Esophagus muscularis mucosa (tissue), 4 donors: ENCODE measurements around the gene NID1. TPM values are rescaled to one million over a fixed set of nuclear protein-coding genes. Genes with fewer than 3 reads are reported as not detected.

ENCODE experiments used
- DNase-seq: peaks from one replicate; pipeline ENCODE4 v3.0.0-alpha.2; 2017; ENCODE audit errors: extremely low spot score
- H3K27ac ChIP-seq, 4 donors: fragments of 200-600 bp; sonication (generic); replicated peaks in 1 of 4; 1 replicate in 3 of 4; 2 replicates in 1 of 4; pipeline ENCODE4 v1.5.1; 2016 to 2019; ENCODE audit warnings: mild to moderate bottlenecking in 1 of 4
- H3K27me3 ChIP-seq, 4 donors: fragments of 200-600 bp; sonication (generic); one replicate each; pipeline versions ENCODE4 v1.5.1 to v1.6.0; 2016 to 2019
- H3K36me3 ChIP-seq, 4 donors: fragments of 200-600 bp; sonication (generic); one replicate each; pipeline ENCODE4 v1.5.1; 2016 to 2019
- H3K4me1 ChIP-seq, 4 donors: fragments of 200-600 bp; sonication (generic); one replicate each; pipeline ENCODE4 v1.5.1; 2016 to 2019
- H3K4me3 ChIP-seq, 4 donors: fragments of 200-600 bp; sonication (generic); 1 replicate in 2 of 4; 2 replicates in 2 of 4; pipeline ENCODE4 v1.5.1; 2016 to 2019; ENCODE audit warnings: mild to moderate bottlenecking in 4 of 4, moderate library complexity in 1 of 4
- H3K9me3 ChIP-seq, 4 donors: fragments of 200-600 bp; sonication (generic); 1 replicate in 3 of 4; 2 replicates in 1 of 4; pipeline ENCODE4 v1.5.1; 2016 to 2019
- EP300 ChIP-seq: sonication (generic); formaldehyde crosslinking; IDR thresholded peaks from one replicate; pipeline ENCODE4 v1.6.1; 2017; ENCODE audit warnings: antibody characterized with exemption
- POLR2A ChIP-seq: fragments of 450-650 bp; IDR thresholded peaks from one replicate; pipeline ENCODE4 v1.6.1; 2017; ENCODE audit warnings: antibody characterized with exemption, moderate library complexity, mild to moderate bottlenecking, low read depth
- POLR2AphosphoS5 ChIP-seq, 2 donors: sonication (generic); formaldehyde crosslinking; IDR thresholded peaks; one replicate each; pipeline ENCODE4 v1.6.1; 2017; ENCODE audit warnings: antibody characterized with exemption in 2 of 2
- WGBS: methylation state at CpG from one replicate; pipeline ENCODE4 v1.1.5; 2018; 5-methylcytosine and 5-hydroxymethylcytosine counted together
- intact Hi-C: fragments of 100-400 bp; cut with DNase I; formaldehyde crosslinking; loops from one replicate; pipeline ENCODE4 v1.15.1; 2023
- total RNA-seq, 4 donors: library from RNA; depleted of rRNA; stranded (reverse); fragments of >200 nt; gene quantifications; one replicate each; pipeline versions ENCODE4 v1.1.0 to v1.2.1, GENCODE V29; 2016
- TF ChIP-seq, protein P1 (sequence below), 3 experiments: fragments of 200-600 bp in 2 of 3; fragments of 450-650 bp in 1 of 3; sonication (generic) in 2 of 3; IDR thresholded peaks; one replicate each; pipeline ENCODE4 v1.5.1; 2017 to 2019; ENCODE audit warnings: antibody characterized with exemption in 3 of 3, mild to moderate bottlenecking in 2 of 3, moderate library complexity in 1 of 3

The NID1 gene
- total RNA-seq, 4 donors from 2014 or later, result 187 to 390 (median 287) TPM

DNA sequence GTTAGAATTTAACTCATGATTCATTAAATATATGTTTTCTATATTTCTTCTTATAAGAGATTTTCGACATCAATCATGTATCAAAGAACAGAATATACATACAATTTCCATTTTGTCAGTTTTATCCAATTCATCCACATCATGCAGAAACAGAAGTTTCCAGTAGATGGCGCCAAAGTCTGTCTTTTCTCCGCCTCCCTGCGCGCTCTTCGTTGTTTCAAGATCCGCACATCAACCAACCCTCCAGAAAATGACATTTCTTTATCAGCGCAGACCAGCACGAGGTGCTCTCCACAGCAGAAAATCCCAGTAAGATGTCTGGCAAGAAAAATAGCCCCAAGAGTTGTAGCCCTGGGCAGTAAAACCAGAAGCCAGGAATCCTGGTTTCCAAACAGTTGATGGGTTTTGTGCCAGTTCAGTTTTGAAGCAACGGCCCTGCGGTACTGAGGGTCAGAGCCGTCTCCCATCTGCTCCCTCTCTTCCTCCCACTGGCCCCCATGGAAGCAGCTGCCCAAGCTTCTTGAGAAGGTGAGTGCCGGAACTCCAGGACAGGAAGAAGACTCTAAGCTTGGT, 38.8 kb upstream of the NID1 start:
- Histone ChIP-seq H3K27ac (no peak overlapping the region), H3K4me1 (peaks cover 0 to 8% (median 3%) of the 10 kb centered on the region in 4 donors), H3K36me3 (no peaks in the 10 kb centered on the region), H3K9me3 (no peaks in the 10 kb centered on the region), H3K27me3 (peaks cover 0 to 14% (median 0%) of the 10 kb centered on the region in 4 donors), H3K4me3 (peak overlapping the region in 1 of 4 donors; percentile 21)
- WGBS, result under 1% methylated on average over 9 of the region's 13 CpGs
- TF ChIP-seq POLR2AphosphoS5 (IDR thresholded peaks at IDR 0.05), result peak in 1 of 2 donors; percentile 7
- TF ChIP-seq EP300, result no peak
- TF ChIP-seq, protein P1, sequence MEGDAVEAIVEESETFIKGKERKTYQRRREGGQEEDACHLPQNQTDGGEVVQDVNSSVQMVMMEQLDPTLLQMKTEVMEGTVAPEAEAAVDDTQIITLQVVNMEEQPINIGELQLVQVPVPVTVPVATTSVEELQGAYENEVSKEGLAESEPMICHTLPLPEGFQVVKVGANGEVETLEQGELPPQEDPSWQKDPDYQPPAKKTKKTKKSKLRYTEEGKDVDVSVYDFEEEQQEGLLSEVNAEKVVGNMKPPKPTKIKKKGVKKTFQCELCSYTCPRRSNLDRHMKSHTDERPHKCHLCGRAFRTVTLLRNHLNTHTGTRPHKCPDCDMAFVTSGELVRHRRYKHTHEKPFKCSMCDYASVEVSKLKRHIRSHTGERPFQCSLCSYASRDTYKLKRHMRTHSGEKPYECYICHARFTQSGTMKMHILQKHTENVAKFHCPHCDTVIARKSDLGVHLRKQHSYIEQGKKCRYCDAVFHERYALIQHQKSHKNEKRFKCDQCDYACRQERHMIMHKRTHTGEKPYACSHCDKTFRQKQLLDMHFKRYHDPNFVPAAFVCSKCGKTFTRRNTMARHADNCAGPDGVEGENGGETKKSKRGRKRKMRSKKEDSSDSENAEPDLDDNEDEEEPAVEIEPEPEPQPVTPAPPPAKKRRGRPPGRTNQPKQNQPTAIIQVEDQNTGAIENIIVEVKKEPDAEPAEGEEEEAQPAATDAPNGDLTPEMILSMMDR (IDR thresholded peaks at IDR 0.05), result peak; percentile 76 to 88 (median 86)
- no peak for TF ChIP-seq POLR2A
- no peak for DNase-seq
- intact Hi-C loops, result loop anchor here (10.0 kb wide), 1 partner anchor 421 kb away; the partner anchor contains the start of gene LGALS8

DNA sequence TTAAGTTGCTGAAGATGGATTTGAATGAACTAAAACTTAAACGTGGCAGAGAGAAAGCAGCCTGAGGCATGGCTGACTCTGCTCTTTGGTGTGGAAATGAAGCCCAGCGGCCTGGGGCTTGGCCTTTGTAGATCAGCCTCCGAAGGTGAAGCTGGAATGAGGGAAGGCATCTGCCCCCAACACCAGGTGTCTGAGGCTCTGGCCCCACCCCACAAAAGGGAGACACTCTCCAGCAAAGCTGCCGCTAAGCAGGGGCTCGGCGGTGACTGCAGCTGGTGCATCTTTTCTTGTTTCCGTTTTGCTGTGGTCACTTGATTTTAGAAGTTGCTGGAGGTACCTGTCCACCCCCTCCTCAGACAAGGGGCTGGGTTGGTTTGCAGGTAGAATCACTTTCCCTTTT, 38.2 kb upstream of the NID1 start:
- DNase-seq, result no peak
- intact Hi-C loops, result loop anchor here (10.0 kb wide), 1 partner anchor 422 kb away; the partner anchor contains the start of gene LGALS8
- H3K9me3 ChIP-seq, result no peaks in the 10 kb centered on the region
- H3K27ac ChIP-seq, result no peak overlapping the region
- no peak overlapping the region for H3K4me3 ChIP-seq
- TF ChIP-seq POLR2A, result no peak
- TF ChIP-seq, protein P1 (IDR thresholded peaks at IDR 0.05), result no peak
- TF ChIP-seq POLR2AphosphoS5 (IDR thresholded peaks at IDR 0.05), result no peak
- TF ChIP-seq EP300, result no peak
- WGBS, result 51% methylated on average over 7 of the region's 7 CpGs
- peaks cover 0 to 14% (median 0%) of the 10 kb centered on the region in 4 donors for H3K27me3 ChIP-seq
- peaks cover 0 to 8% (median 3%) of the 10 kb centered on the region in 4 donors for H3K4me1 ChIP-seq
- no peaks in the 10 kb centered on the region for H3K36me3 ChIP-seq

DNA sequence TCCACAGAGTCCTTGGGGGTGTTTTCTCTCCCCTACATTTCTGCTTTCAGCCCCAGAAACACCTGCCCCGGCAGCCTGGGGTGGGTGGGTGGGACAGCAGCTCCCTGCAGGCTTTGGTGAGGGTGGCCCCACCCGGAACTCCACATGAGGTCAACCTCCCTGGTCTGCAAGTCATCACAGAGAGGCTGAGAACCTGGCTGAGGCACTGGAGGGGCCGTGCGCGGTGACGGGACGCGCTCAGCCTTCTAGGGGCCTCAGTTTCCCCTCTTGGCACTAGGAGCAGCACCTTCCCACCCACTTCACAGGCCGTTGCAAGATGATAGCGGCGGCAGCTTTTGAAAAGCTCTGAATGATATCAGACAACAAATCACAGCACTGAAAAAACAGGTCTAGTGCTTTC, 37.7 kb upstream of the NID1 start:
- no peaks in the 10 kb centered on the region for H3K9me3 ChIP-seq
- H3K36me3 ChIP-seq, result no peaks in the 10 kb centered on the region
- TF ChIP-seq POLR2A, result no peak
- TF ChIP-seq, protein P1 (IDR thresholded peaks at IDR 0.05), result no peak
- no peak for TF ChIP-seq POLR2AphosphoS5 (IDR thresholded peaks at IDR 0.05)
- no peak for TF ChIP-seq EP300
- DNase-seq, result no peak
- H3K27ac ChIP-seq, result no peak overlapping the region
- intact Hi-C loops, result loop anchor here (10.0 kb wide), 1 partner anchor 422 kb away; the partner anchor contains the start of gene LGALS8
- WGBS, result 91% methylated on average over 11 of the region's 11 CpGs
- H3K4me1 ChIP-seq, result peaks cover 0 to 8% (median 3%) of the 10 kb centered on the region in 4 donors
- no peak overlapping the region for H3K4me3 ChIP-seq
- peaks cover 0 to 14% (median 0%) of the 10 kb centered on the region in 4 donors for H3K27me3 ChIP-seq

DNA sequence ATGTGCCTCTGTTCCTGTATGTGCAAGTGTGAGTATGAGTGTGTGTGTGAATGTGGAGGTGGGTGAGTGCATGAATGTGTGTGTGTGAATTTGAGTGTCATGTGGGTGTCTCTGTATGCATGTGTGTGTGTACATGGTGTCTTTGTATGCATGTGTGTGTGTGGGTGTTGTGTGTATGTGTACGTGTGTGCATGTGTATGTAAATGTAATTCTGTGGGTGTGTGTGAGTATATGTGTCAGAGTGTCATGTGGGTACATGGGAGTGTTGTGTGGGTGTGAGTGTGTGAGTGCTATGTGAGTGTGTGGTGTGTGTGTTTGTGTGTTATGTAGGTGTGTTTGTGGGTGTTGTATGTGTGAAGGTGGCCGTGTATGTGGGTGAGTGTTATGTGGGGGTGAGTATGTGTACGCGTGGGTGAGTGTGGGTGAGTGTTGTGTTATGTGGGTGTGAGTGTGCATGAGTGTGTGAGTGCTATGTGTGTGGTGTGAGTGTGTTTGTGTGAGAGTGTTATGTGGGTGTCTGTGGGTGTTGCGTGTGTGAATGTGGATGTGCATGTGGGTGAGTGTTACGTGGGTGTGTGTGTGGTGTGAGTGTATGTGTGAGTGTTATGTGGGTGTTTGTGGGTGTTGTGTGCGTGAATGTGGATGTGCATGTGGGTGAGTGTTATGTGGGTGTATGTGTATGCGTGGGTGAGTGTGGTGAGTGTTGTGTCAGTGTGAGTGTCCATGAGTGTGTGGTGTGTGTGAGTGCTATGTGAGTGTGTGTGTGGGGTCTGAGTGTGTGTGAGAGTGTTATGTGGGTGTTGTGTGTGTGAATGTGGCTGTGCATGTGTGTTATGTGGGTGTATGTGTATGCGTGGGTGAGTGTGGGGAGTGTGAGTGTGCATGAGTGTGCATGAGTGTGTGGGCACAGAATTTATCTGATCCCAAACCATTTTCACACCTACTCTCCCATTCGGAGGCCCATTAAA, 36.6 kb upstream of the NID1 start:
- peaks cover 0 to 4% (median 2%) of the 10 kb centered on the region in 4 donors for H3K9me3 ChIP-seq
- peaks cover 0 to 14% (median 0%) of the 10 kb centered on the region in 4 donors for H3K27me3 ChIP-seq
- no peak overlapping the region for H3K27ac ChIP-seq
- intact Hi-C loops, result loop anchor here (10.0 kb wide), 1 partner anchor 423 kb away; the partner anchor contains the start of gene LGALS8
- peaks cover 0 to 8% (median 3%) of the 10 kb centered on the region in 4 donors for H3K4me1 ChIP-seq
- no peak for TF ChIP-seq POLR2AphosphoS5 (IDR thresholded peaks at IDR 0.05)
- TF ChIP-seq POLR2A, result no peak
- no peak for TF ChIP-seq EP300
- TF ChIP-seq, protein P1 (IDR thresholded peaks at IDR 0.05), result no peak
- H3K4me3 ChIP-seq, result no peak overlapping the region
- DNase-seq, result no peak
- 82% methylated on average over 10 of the region's 10 CpGs for WGBS
- H3K36me3 ChIP-seq, result no peaks in the 10 kb centered on the region
